Activated CD8-positive, alpha-beta T cell treated with anti-CD3 and anti-CD28 coated beads, Interleukin-2, amount 10 ng/mL, durations not matched to agents 7 days and 5 days (primary cell): ENCODE measurements around the gene PODN. TPM values are rescaled to one million over a fixed set of nuclear protein-coding genes. Genes with fewer than 3 reads are reported as not detected.

ENCODE experiments used
- ATAC-seq: fragments of 150-1000 bp; cut with Tn5 transposase; one replicate; pipeline ENCODE4 v1.10.0; 2021; ENCODE audit warnings: moderate library complexity
- CTCF ChIA-PET: fragments of 350-600 bp; sonication (Branson Sonifier 250); formaldehyde crosslinking; loops from one replicate; lab custom pipeline; 2021; ENCODE audit warnings: antibody characterized with exemption; lab: Charles Lee
- POLR2A ChIA-PET: fragments of 350-600 bp; sonication (Branson Sonifier 250); formaldehyde crosslinking; loops from one replicate; lab custom pipeline; 2021; ENCODE audit warnings: antibody characterized with exemption; lab: Charles Lee
- DNase-seq: peaks from one replicate; pipeline ENCODE4 v3.0.0-alpha.2; 2020
- H3K27ac Mint-ChIP-seq: one replicate; pipeline ENCODE4 v1.8.0; 2021; ENCODE audit warnings: mild to moderate bottlenecking, mixed read lengths
- H3K27me3 Mint-ChIP-seq: one replicate; pipeline ENCODE4 v1.8.0; 2021; ENCODE audit warnings: low read depth, mixed read lengths
- H3K36me3 Mint-ChIP-seq: one replicate; pipeline ENCODE4 v1.8.0; 2021; ENCODE audit warnings: low read depth, mixed read lengths
- H3K4me1 Mint-ChIP-seq: one replicate; pipeline ENCODE4 v1.8.0; 2021; ENCODE audit warnings: low read depth, mixed read lengths
- H3K4me3 Mint-ChIP-seq: one replicate; pipeline ENCODE4 v1.8.0; 2021; ENCODE audit warnings: mild to moderate bottlenecking, mixed read lengths
- H3K9me3 Mint-ChIP-seq: one replicate; pipeline ENCODE4 v1.8.0; 2022; ENCODE audit warnings: mixed read lengths; ENCODE audit not compliant: insufficient read depth
- total RNA-seq, 2 experiments: library from RNA; stranded (reverse); gene quantifications; one replicate each; pipeline ENCODE4 v1.2.3, GENCODE V29; 2021

PODN gene
- total RNA-seq, 2 experiments from 2014 or later = not detected

- ATAC-seq (no peak), DNase-seq (no peak)
- no peaks in the 10 kb centered on the region for H3K27me3 Mint-ChIP-seq
- H3K4me1 Mint-ChIP-seq = no peaks in the 10 kb centered on the region
- no peak overlapping the region for H3K27ac Mint-ChIP-seq
- CTCF ChIA-PET = no interaction called here
- no peaks in the 10 kb centered on the region for H3K9me3 Mint-ChIP-seq
- no peak overlapping the region for H3K4me3 Mint-ChIP-seq
- no peaks in the 10 kb centered on the region for H3K36me3 Mint-ChIP-seq
- POLR2A ChIA-PET = no interaction called here
Measured at GRCh38 chr1:53076721-53077598, 14.9 kb downstream of the PODN start.

GRCh38 chr1:53077599-53077965, 15.6 kb downstream of the PODN start:
- H3K27me3 Mint-ChIP-seq = no peaks in the 10 kb centered on the region
- no peak overlapping the region for H3K27ac Mint-ChIP-seq
- ATAC-seq (no peak), DNase-seq (no peak)
- no peaks in the 10 kb centered on the region for H3K9me3 Mint-ChIP-seq
- H3K4me1 Mint-ChIP-seq = no peaks in the 10 kb centered on the region
- ChIA-PET POLR2A (no interaction called here), CTCF (no interaction called here)
- no peaks in the 10 kb centered on the region for H3K36me3 Mint-ChIP-seq
- no peak overlapping the region for H3K4me3 Mint-ChIP-seq

- no peaks in the 10 kb centered on the region for H3K4me1 Mint-ChIP-seq
- H3K36me3 Mint-ChIP-seq = no peaks in the 10 kb centered on the region
- no peak for ATAC-seq
- H3K4me3 Mint-ChIP-seq = no peak overlapping the region
- CTCF ChIA-PET = no interaction called here
- DNase-seq = no peak
- POLR2A ChIA-PET = no interaction called here
- H3K27ac Mint-ChIP-seq = no peak overlapping the region
- no peaks in the 10 kb centered on the region for H3K27me3 Mint-ChIP-seq
- H3K9me3 Mint-ChIP-seq = no peaks in the 10 kb centered on the region
Measured at GRCh38 chr1:53078333-53079101, 16.5 kb downstream of the PODN start.

- Mint-ChIP-seq H3K9me3 (no peaks in the 10 kb centered on the region), H3K4me1 (no peaks in the 10 kb centered on the region), H3K36me3 (no peaks in the 10 kb centered on the region), H3K4me3 (no peak overlapping the region), H3K27ac (no peak overlapping the region), H3K27me3 (no peaks in the 10 kb centered on the region)
- ATAC-seq = no peak
- DNase-seq = no peak
- ChIA-PET CTCF (no interaction called here), POLR2A (no interaction called here)
Measured at GRCh38 chr1:53079251-53079650, 17.2 kb downstream of the PODN start.

GRCh38 chr1:53080041-53080440, 18.0 kb downstream of the PODN start:
- no peak for ATAC-seq
- no peaks in the 10 kb centered on the region for H3K9me3 Mint-ChIP-seq
- no peak overlapping the region for H3K27ac Mint-ChIP-seq
- H3K4me1 Mint-ChIP-seq = no peaks in the 10 kb centered on the region
- no peaks in the 10 kb centered on the region for H3K36me3 Mint-ChIP-seq
- CTCF ChIA-PET = no interaction called here
- no peak for DNase-seq
- H3K27me3 Mint-ChIP-seq = no peaks in the 10 kb centered on the region
- POLR2A ChIA-PET = no interaction called here
- no peak overlapping the region for H3K4me3 Mint-ChIP-seq

GRCh38 chr1:53080769-53081168, 18.8 kb downstream of the PODN start:
- POLR2A ChIA-PET = no interaction called here

GRCh38 chr1:53081384-53082066, 19.5 kb downstream of the PODN start:
- H3K27ac Mint-ChIP-seq = no peak overlapping the region
- POLR2A ChIA-PET = no interaction called here
- no peaks in the 10 kb centered on the region for H3K36me3 Mint-ChIP-seq
- no peaks in the 10 kb centered on the region for H3K27me3 Mint-ChIP-seq
- no peaks in the 10 kb centered on the region for H3K9me3 Mint-ChIP-seq
- CTCF ChIA-PET = interaction anchor here (0.6 kb wide), 1 partner anchor 81 kb away, joined by 3 read pairs; no protein-coding TSS in a partner anchor
- H3K4me3 Mint-ChIP-seq = no peak overlapping the region
- no peaks in the 10 kb centered on the region for H3K4me1 Mint-ChIP-seq
- no peak for DNase-seq
- ATAC-seq = no peak

More at GRCh38 chr1:53080769-53081168, 18.8 kb downstream of the PODN start:
- Mint-ChIP-seq H3K36me3 (no peaks in the 10 kb centered on the region), H3K4me1 (no peaks in the 10 kb centered on the region), H3K27ac (no peak overlapping the region), H3K9me3 (no peaks in the 10 kb centered on the region), H3K4me3 (no peak overlapping the region), H3K27me3 (no peaks in the 10 kb centered on the region)
- DNase-seq = no peak
- no peak for ATAC-seq
- CTCF ChIA-PET = no interaction called here

GRCh38 chr1:53082826-53083455, 20.9 kb downstream of the PODN start:
- Mint-ChIP-seq H3K4me3 (no peak overlapping the region), H3K27me3 (no peaks in the 10 kb centered on the region), H3K27ac (no peak overlapping the region), H3K36me3 (no peaks in the 10 kb centered on the region), H3K9me3 (no peaks in the 10 kb centered on the region), H3K4me1 (no peaks in the 10 kb centered on the region)
- ChIA-PET POLR2A (interaction anchor here (1.2 kb wide), 1 partner anchor 315 kb away, joined by 3 read pairs; no protein-coding TSS in a partner anchor), CTCF (no interaction called here)
- no peak for DNase-seq
- ATAC-seq = no peak

- Mint-ChIP-seq H3K4me1 (no peaks in the 10 kb centered on the region), H3K36me3 (no peaks in the 10 kb centered on the region), H3K9me3 (no peaks in the 10 kb centered on the region), H3K27me3 (no peaks in the 10 kb centered on the region), H3K4me3 (no peak overlapping the region), H3K27ac (no peak overlapping the region)
- no peak for DNase-seq
- POLR2A ChIA-PET = interaction anchor here (0.7 to 1.2 kb wide), 2 partner anchors 316 to 355 kb away, joined by 3 read pairs; no protein-coding TSS in a partner anchor
- CTCF ChIA-PET = no interaction called here
- ATAC-seq = no peak
Measured at GRCh38 chr1:53083636-53084588, 21.9 kb downstream of the PODN start.

- no peaks in the 10 kb centered on the region for H3K9me3 Mint-ChIP-seq
- ATAC-seq (no peak), DNase-seq (no peak)
- H3K27me3 Mint-ChIP-seq = no peaks in the 10 kb centered on the region
- no peak overlapping the region for H3K4me3 Mint-ChIP-seq
- no peak overlapping the region for H3K27ac Mint-ChIP-seq
- ChIA-PET POLR2A (no interaction called here), CTCF (no interaction called here)
- H3K4me1 Mint-ChIP-seq = no peaks in the 10 kb centered on the region
- no peaks in the 10 kb centered on the region for H3K36me3 Mint-ChIP-seq
Measured at GRCh38 chr1:53084589-53084971, 22.6 kb downstream of the PODN start.

GRCh38 chr1:53085405-53085804, 23.4 kb downstream of the PODN start:
- Mint-ChIP-seq H3K27me3 (no peaks in the 10 kb centered on the region), H3K4me3 (no peak overlapping the region), H3K4me1 (no peaks in the 10 kb centered on the region), H3K27ac (no peak overlapping the region), H3K36me3 (no peaks in the 10 kb centered on the region), H3K9me3 (no peaks in the 10 kb centered on the region)
- DNase-seq (no peak), ATAC-seq (no peak)
- POLR2A ChIA-PET = no interaction called here
- CTCF ChIA-PET = no interaction called here
